ENCODE results near the gene CPA5. TPM values are rescaled to one million over a fixed set of nuclear protein-coding genes. Genes with fewer than 3 reads are reported as not detected.
"Not testable (repeated sequence)": the region's sequence is repeated elsewhere in the genome, so short reads cannot be mapped to it uniquely, and the experiment has no call there.

CPA5 gene
- total RNA-seq, 2 experiments from 2014 or later, result not detected

DNA sequence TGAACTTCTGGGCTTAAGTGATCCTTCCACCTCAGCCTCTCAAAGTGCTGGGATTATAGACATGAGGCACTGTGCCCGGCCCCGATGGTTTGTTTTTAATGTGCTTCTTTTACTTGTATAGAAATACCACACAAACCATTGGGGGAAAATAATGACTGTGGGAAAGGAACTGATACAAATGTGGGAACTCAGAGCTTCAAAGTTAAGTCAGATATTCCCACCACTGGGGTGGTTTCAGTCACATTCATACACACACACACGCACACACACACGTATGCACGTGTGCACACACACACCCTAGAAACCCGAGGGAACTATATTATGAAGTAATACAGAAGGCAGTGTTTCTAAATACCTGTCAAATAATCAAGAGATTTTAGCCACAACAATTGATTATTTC lies 34.6 kb upstream of the CPA5 start:
- ChIA-PET POLR2A (no interaction called here), CTCF (no interaction called here)
- Mint-ChIP-seq H3K27ac (no peak overlapping the region), H3K9me3 (no peaks in the 10 kb centered on the region), H3K36me3 (ENCODE audit: low read depth) (no peaks in the 10 kb centered on the region), H3K27me3 (no peaks in the 10 kb centered on the region), H3K4me1 (ENCODE audit: low read depth) (no peaks in the 10 kb centered on the region), H3K4me3 (no peak overlapping the region)
- no peak for ATAC-seq (ENCODE audit: poor library complexity)
- H3K36me3 ChIP-seq (ENCODE audit: insufficient read depth, low read length), result no peaks in the 10 kb centered on the region
- no peak for DNase-seq
- no peaks in the 10 kb centered on the region for H3K27me3 ChIP-seq (ENCODE audit: control insufficient read depth in 1 of 2, insufficient read depth in 2 of 2, low read length in 2 of 2)
- no peak overlapping the region for H3K4me3 ChIP-seq (ENCODE audit: low read length)
- intact Hi-C loops (cut with DNase I, micrococcal nuclease), result no loop called here
- no peaks in the 10 kb centered on the region for H3K9me3 ChIP-seq (ENCODE audit: control insufficient read depth in 1 of 2, insufficient read depth in 1 of 2, low read length in 2 of 2)
- H3K27ac ChIP-seq (ENCODE audit: low read depth in 1 of 2, low read length in 2 of 2), result no peak overlapping the region
- TF ChIP-seq CTCF (IDR thresholded peaks at IDR 0.05), result no peak
- H3K4me1 ChIP-seq (ENCODE audit: insufficient read depth, low read length), result no peaks in the 10 kb centered on the region

DNA sequence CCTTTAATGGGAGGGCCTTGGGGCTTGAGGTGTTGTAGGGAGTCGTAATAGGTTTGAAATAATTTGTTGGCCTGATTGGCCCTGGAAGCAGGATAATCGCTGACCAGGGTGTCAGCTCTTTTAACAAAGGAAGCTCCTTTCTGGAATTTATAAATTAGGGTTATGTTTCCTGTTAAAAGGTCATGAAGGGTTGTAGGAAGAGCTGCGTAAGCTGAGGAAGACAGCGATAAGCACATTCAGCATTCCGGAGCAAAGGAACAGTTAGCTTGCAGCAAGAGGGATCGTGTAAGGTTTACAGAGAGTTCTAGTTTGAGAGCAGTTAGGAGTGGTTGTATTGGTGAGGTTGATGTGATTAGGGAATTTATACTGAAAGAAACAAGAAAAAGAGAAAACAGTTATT lies 30.3 kb upstream of the CPA5 start:
- ChIA-PET POLR2A (interaction anchor here (0.6 kb wide), 1 partner anchor 428 kb away, joined by 3 read pairs; no protein-coding TSS in a partner anchor), CTCF (no interaction called here)
- no peak overlapping the region for H3K4me3 Mint-ChIP-seq
- no peaks in the 10 kb centered on the region for H3K36me3 Mint-ChIP-seq (ENCODE audit: low read depth)
- DNase-seq (no peak), ATAC-seq (ENCODE audit: poor library complexity) (no peak)
- H3K27ac Mint-ChIP-seq, result no peak overlapping the region
- Histone ChIP-seq H3K4me3 (ENCODE audit: low read length) (no peak overlapping the region), H3K27ac (ENCODE audit: low read depth in 1 of 2, low read length in 2 of 2) (no peak overlapping the region), H3K27me3 (ENCODE audit: control insufficient read depth in 1 of 2, insufficient read depth in 2 of 2, low read length in 2 of 2) (no peaks in the 10 kb centered on the region), H3K4me1 (ENCODE audit: insufficient read depth, low read length) (no peaks in the 10 kb centered on the region), H3K36me3 (ENCODE audit: insufficient read depth, low read length) (no peaks in the 10 kb centered on the region), H3K9me3 (ENCODE audit: control insufficient read depth in 1 of 2, insufficient read depth in 1 of 2, low read length in 2 of 2) (no peaks in the 10 kb centered on the region)
- intact Hi-C loops (cut with DNase I, micrococcal nuclease), result no loop called here
- H3K9me3 Mint-ChIP-seq, result no peaks in the 10 kb centered on the region
- TF ChIP-seq CTCF (IDR thresholded peaks at IDR 0.05), result no peak
- H3K4me1 Mint-ChIP-seq (ENCODE audit: low read depth), result no peaks in the 10 kb centered on the region
- H3K27me3 Mint-ChIP-seq, result no peaks in the 10 kb centered on the region

DNA sequence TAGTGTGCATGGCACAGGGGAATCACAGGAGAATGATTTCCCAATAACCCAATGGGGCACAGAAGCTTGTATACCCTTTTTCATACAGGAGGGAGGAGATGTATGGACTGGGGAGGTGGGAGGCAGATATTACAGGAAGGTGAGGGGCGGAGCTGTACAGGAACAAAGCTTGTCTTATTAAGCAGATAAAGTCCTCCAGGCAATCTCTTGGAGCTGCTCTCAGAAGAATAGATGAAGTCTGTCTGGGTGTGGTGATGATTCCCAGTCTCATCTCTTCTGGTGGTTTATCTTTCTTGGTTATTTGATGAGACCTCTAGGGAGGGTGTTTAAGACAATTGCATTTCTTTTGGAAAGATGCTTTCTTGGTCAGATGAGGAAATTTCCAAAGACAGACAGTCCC lies 25.1 kb upstream of the CPA5 start:
- ChIA-PET CTCF (no interaction called here), POLR2A (no interaction called here)
- no peak for ATAC-seq (ENCODE audit: poor library complexity)
- TF ChIP-seq CTCF (IDR thresholded peaks at IDR 0.05), result no peak
- H3K27me3 Mint-ChIP-seq, result no peaks in the 10 kb centered on the region
- H3K4me1 Mint-ChIP-seq (ENCODE audit: low read depth), result no peaks in the 10 kb centered on the region
- H3K4me3 ChIP-seq (ENCODE audit: low read length), result no peak overlapping the region
- H3K36me3 ChIP-seq (ENCODE audit: insufficient read depth, low read length), result no peaks in the 10 kb centered on the region
- no peak overlapping the region for H3K27ac ChIP-seq (ENCODE audit: low read depth in 1 of 2, low read length in 2 of 2)
- intact Hi-C loops (cut with DNase I, micrococcal nuclease), result no loop called here
- H3K27ac Mint-ChIP-seq, result no peak overlapping the region
- no peaks in the 10 kb centered on the region for H3K4me1 ChIP-seq (ENCODE audit: insufficient read depth, low read length)
- H3K9me3 Mint-ChIP-seq, result no peaks in the 10 kb centered on the region
- no peak for DNase-seq
- no peaks in the 10 kb centered on the region for H3K27me3 ChIP-seq (ENCODE audit: control insufficient read depth in 1 of 2, insufficient read depth in 2 of 2, low read length in 2 of 2)
- H3K36me3 Mint-ChIP-seq (ENCODE audit: low read depth), result no peaks in the 10 kb centered on the region
- no peaks in the 10 kb centered on the region for H3K9me3 ChIP-seq (ENCODE audit: control insufficient read depth in 1 of 2, insufficient read depth in 1 of 2, low read length in 2 of 2)
- H3K4me3 Mint-ChIP-seq, result no peak overlapping the region

DNA sequence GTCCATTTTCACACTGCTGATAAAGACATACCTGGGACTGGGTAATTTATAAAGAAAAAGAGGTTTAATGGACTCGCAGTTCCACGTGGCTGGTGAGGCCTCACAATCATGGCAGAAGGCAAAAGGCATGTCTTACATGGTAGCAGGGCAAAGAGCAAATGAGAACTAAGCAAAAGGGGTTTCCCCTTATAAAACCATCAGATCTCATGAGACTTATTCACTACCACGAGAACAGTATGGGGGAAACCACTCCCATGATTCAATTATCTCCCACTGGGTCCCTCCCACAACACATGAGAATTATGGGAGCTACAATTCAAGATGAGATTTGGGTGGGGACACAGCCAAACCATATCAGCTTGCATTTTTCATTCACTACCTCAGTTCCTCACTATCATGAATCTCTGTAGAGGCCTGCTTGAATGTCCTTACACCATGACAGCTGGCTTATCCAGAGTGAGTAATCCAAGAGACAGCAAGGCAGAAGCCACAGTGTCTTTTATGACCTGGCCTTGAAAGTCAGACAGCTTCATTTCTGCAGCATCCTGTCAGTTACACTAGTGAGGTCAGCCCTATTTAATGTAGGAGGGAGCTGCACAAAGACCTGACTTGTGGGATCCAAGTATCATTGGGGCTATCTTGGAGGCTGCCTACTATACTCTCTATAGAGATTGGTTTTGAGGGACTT lies 22.9 kb upstream of the CPA5 start:
- DNase-seq; H3K36me3 Mint-ChIP-seq (ENCODE audit: low read depth); H3K4me1 ChIP-seq (ENCODE audit: insufficient read depth, low read length); ATAC-seq (ENCODE audit: poor library complexity); H3K9me3 ChIP-seq (ENCODE audit: control insufficient read depth in 1 of 2, insufficient read depth in 1 of 2, low read length in 2 of 2); H3K27ac Mint-ChIP-seq; H3K27me3 ChIP-seq (ENCODE audit: control insufficient read depth in 1 of 2, insufficient read depth in 2 of 2, low read length in 2 of 2); H3K27me3 Mint-ChIP-seq; POLR2A ChIA-PET; H3K4me3 ChIP-seq (ENCODE audit: low read length); H3K36me3 ChIP-seq (ENCODE audit: insufficient read depth, low read length); H3K4me1 Mint-ChIP-seq (ENCODE audit: low read depth); H3K27ac ChIP-seq (ENCODE audit: low read depth in 1 of 2, low read length in 2 of 2); CTCF ChIA-PET; intact Hi-C loops (cut with DNase I, micrococcal nuclease); H3K9me3 Mint-ChIP-seq; H3K4me3 Mint-ChIP-seq: not testable (repeated sequence)

Data from CD4-positive, alpha-beta T cell (primary cell).